ENCODE data around the gene NSG2. TPM values are rescaled to one million over a fixed set of nuclear protein-coding genes. Genes with fewer than 3 reads are reported as not detected.

The NSG2 gene
- total RNA-seq, 1 experiment from 2014 or later, result not detected

- Mint-ChIP-seq H3K27me3 (ENCODE audit: insufficient read depth, unreplicated experiment) (no peaks in the 10 kb centered on the region), H3K4me1 (ENCODE audit: insufficient read depth, unreplicated experiment) (peaks cover 5% of the 10 kb centered on the region), H3K9me3 (ENCODE audit: unreplicated experiment) (no peaks in the 10 kb centered on the region), H3K36me3 (ENCODE audit: insufficient read depth, unreplicated experiment) (no peaks in the 10 kb centered on the region), H3K27ac (ENCODE audit: low read depth, unreplicated experiment) (no peak overlapping the region), H3K4me3 (ENCODE audit: unreplicated experiment) (no peak overlapping the region)
- TF ChIP-seq, protein P1, sequence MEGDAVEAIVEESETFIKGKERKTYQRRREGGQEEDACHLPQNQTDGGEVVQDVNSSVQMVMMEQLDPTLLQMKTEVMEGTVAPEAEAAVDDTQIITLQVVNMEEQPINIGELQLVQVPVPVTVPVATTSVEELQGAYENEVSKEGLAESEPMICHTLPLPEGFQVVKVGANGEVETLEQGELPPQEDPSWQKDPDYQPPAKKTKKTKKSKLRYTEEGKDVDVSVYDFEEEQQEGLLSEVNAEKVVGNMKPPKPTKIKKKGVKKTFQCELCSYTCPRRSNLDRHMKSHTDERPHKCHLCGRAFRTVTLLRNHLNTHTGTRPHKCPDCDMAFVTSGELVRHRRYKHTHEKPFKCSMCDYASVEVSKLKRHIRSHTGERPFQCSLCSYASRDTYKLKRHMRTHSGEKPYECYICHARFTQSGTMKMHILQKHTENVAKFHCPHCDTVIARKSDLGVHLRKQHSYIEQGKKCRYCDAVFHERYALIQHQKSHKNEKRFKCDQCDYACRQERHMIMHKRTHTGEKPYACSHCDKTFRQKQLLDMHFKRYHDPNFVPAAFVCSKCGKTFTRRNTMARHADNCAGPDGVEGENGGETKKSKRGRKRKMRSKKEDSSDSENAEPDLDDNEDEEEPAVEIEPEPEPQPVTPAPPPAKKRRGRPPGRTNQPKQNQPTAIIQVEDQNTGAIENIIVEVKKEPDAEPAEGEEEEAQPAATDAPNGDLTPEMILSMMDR (IDR thresholded peaks at IDR 0.05; ENCODE audit: unreplicated experiment), result no peak
- DNase-seq (ENCODE audit: unreplicated experiment), result no peak
- intact Hi-C loops (cut with micrococcal nuclease), result no loop called here
- POLR2A ChIA-PET, result no interaction called here
- CTCF ChIA-PET, result interaction anchor here (0.6 to 0.7 kb wide), 2 partner anchors 14 to 42 kb away, joined by 3 to 4 read pairs; no protein-coding TSS in a partner anchor
- no TSS peak for BruUV-seq (replicated peaks)
These were observed 69.7 kb downstream of the NSG2 start for GRCh38 chr5:174115226-174115625.

DNA sequence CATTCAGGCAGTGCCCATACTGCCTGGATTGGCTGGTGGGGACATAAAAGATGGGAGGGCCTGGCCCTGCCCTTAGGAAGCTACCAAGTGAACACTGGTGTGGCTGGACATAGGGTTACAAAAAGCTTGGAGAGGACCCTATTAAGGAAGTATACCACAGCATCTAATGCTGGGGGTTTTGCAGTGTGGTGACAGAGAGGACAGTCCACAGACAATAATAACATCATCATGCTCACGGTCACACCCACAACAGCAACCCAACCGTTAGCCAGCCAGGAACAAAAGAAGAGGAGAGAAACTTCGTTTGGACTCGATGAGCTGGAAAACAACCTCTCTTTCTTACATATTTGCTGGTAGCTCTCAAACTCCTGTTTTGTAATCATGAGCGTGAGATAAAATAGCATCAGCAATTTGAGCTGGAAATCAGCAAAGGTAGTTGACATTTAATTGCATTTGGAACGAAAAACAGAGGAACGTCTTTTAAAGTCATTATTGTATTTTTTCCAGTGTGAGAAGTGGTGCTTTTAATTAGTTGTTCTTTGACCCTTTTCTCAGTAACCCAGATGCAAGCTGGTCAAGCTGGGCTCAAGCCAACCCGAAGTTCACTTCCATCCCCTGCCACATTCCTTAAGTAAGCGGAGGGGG is 73.4 kb downstream of the NSG2 start:
- no TSS peak for BruUV-seq (replicated peaks)
- DNase-seq (ENCODE audit: unreplicated experiment), result no peak
- Mint-ChIP-seq H3K36me3 (ENCODE audit: insufficient read depth, unreplicated experiment) (no peaks in the 10 kb centered on the region), H3K4me3 (ENCODE audit: unreplicated experiment) (no peak overlapping the region), H3K4me1 (ENCODE audit: insufficient read depth, unreplicated experiment) (peaks cover 8% of the 10 kb centered on the region), H3K27me3 (ENCODE audit: insufficient read depth, unreplicated experiment) (no peaks in the 10 kb centered on the region), H3K9me3 (ENCODE audit: unreplicated experiment) (no peaks in the 10 kb centered on the region), H3K27ac (ENCODE audit: low read depth, unreplicated experiment) (no peak overlapping the region)
- ChIA-PET POLR2A (interaction anchor here (1.3 kb wide), 1 partner anchor 36 kb away, joined by 3 read pairs; no protein-coding TSS in a partner anchor), CTCF (interaction anchor here (0.6 to 1.9 kb wide), 5 partner anchors 18 to 199 kb away, joined by 3 to 6 read pairs (median 3); no protein-coding TSS in a partner anchor)
- TF ChIP-seq, protein P1 (IDR thresholded peaks at IDR 0.05; ENCODE audit: unreplicated experiment), result no peak
- intact Hi-C loops (cut with micrococcal nuclease), result no loop called here

DNA sequence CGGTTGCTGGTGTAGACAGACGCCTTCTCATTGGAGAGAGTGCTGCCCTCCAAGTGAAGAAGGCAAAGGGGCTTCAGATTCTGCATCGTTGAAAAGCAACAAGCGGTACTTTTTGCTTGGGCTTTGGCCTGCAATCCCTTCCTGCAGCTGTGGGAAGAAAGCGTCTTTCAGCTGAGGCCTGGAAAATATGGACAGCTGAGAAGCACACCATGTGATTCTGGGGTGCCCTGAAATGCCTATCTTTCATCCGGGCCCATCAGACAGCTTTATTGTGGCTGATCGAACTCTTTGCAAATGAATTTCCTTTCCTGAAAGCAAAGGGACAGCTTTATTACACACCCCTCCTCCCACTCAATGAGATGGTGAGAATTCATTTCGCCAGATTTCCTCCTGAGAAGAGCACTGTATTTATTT is 74.0 kb downstream of the NSG2 start:
- TF ChIP-seq, protein P1 (IDR thresholded peaks at IDR 0.05; ENCODE audit: unreplicated experiment), result no peak
- CTCF ChIA-PET, result interaction anchor here (0.6 to 1.9 kb wide), 5 partner anchors 19 to 199 kb away, joined by 3 to 6 read pairs (median 3); no protein-coding TSS in a partner anchor
- POLR2A ChIA-PET, result interaction anchor here (1.3 kb wide), 1 partner anchor 37 kb away, joined by 3 read pairs; no protein-coding TSS in a partner anchor
- intact Hi-C loops (cut with micrococcal nuclease), result no loop called here
- no peak overlapping the region for H3K27ac Mint-ChIP-seq (ENCODE audit: low read depth, unreplicated experiment)
- no peaks in the 10 kb centered on the region for H3K27me3 Mint-ChIP-seq (ENCODE audit: insufficient read depth, unreplicated experiment)
- no peaks in the 10 kb centered on the region for H3K9me3 Mint-ChIP-seq (ENCODE audit: unreplicated experiment)
- no TSS peak for BruUV-seq (replicated peaks)
- peaks cover 8% of the 10 kb centered on the region for H3K4me1 Mint-ChIP-seq (ENCODE audit: insufficient read depth, unreplicated experiment)
- no peak overlapping the region for H3K4me3 Mint-ChIP-seq (ENCODE audit: unreplicated experiment)
- DNase-seq (ENCODE audit: unreplicated experiment), result no peak
- H3K36me3 Mint-ChIP-seq (ENCODE audit: insufficient read depth, unreplicated experiment), result no peaks in the 10 kb centered on the region

DNA sequence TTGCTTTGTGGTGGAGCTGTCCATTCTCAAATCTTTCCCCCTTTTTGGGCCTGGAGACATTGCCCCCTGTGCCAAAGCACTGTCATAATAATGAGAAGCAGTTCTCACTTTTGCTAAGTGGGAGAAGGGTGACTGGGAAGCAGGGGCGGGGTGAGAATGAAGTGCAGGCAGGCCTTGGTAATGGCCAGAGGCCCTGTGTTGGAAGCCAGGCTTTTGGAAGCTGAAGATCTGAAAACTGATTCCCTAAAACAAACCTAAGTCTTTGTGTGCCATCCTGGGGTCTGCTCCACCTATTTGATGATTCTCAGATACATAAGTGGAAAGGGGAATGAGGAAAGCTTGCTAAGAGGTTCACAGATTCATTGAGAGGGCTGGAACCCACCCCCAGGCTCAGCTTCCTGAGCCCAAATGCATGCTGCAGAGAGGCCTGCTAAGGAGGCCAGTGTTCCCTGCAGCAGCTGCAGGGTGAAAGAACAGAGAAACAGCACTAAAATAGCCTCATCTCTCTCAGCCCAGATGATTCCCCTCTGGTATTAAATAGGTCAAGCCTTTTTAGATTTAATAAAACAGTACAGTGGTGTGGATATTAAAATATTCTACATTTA is 75.0 kb downstream of the NSG2 start:
- TF ChIP-seq, protein P1 (IDR thresholded peaks at IDR 0.05; ENCODE audit: unreplicated experiment), result no peak
- no TSS peak for BruUV-seq (replicated peaks)
- ChIA-PET POLR2A (interaction anchor here (0.7 to 1.3 kb wide), 2 partner anchors 38 to 72 kb away, joined by 3 read pairs; no protein-coding TSS in a partner anchor), CTCF (interaction anchor here (0.7 to 1.9 kb wide), 3 partner anchors 38 to 197 kb away, joined by 3 to 6 read pairs (median 4); no protein-coding TSS in a partner anchor)
- DNase-seq (ENCODE audit: unreplicated experiment), result no peak
- H3K9me3 Mint-ChIP-seq (ENCODE audit: unreplicated experiment), result peaks cover 5% of the 10 kb centered on the region
- no peak overlapping the region for H3K4me3 Mint-ChIP-seq (ENCODE audit: unreplicated experiment)
- H3K27ac Mint-ChIP-seq (ENCODE audit: low read depth, unreplicated experiment), result no peak overlapping the region
- no peaks in the 10 kb centered on the region for H3K27me3 Mint-ChIP-seq (ENCODE audit: insufficient read depth, unreplicated experiment)
- peaks cover 8% of the 10 kb centered on the region for H3K4me1 Mint-ChIP-seq (ENCODE audit: insufficient read depth, unreplicated experiment)
- intact Hi-C loops (cut with micrococcal nuclease), result no loop called here
- no peaks in the 10 kb centered on the region for H3K36me3 Mint-ChIP-seq (ENCODE audit: insufficient read depth, unreplicated experiment)
